HG03469 (cell line): ENCODE measurements around the gene COL16A1.

Experiments
- ATAC-seq: cut with Tn5 transposase; IDR thresholded peaks from one replicate; pipeline ENCODE4 v1.9.1; 2021; ENCODE audit warnings: mild to moderate bottlenecking, moderate library complexity, moderate number of reproducible peaks; ENCODE audit not compliant: unreplicated experiment

Gene COL16A1

GRCh38 chr1:31689854-31690253, 14.0 kb downstream of the COL16A1 start:
- ATAC-seq: no peak

- no peak for ATAC-seq
Observed at GRCh38 chr1:31689379-31689778, 14.4 kb downstream of the COL16A1 start.

- no peak for ATAC-seq
Observed at GRCh38 chr1:31688233-31688918, 15.4 kb downstream of the COL16A1 start.

- no peak for ATAC-seq
Observed at GRCh38 chr1:31687601-31688000, 16.2 kb downstream of the COL16A1 start.

- ATAC-seq: no peak
Observed at GRCh38 chr1:31685795-31686194, 18.0 kb downstream of the COL16A1 start.

GRCh38 chr1:31683997-31684396, 19.8 kb downstream of the COL16A1 start:
- no peak for ATAC-seq

- ATAC-seq: no peak
Observed at GRCh38 chr1:31681415-31681814, 22.4 kb downstream of the COL16A1 start.

- ATAC-seq: no peak
Observed at GRCh38 chr1:31679676-31680230, 24.1 kb downstream of the COL16A1 start.

- no peak for ATAC-seq
Observed at GRCh38 chr1:31679091-31679490, 24.7 kb downstream of the COL16A1 start.

- no peak for ATAC-seq
Observed at GRCh38 chr1:31678681-31679080, 25.1 kb downstream of the COL16A1 start.

- no peak for ATAC-seq
Observed at GRCh38 chr1:31677949-31678348, 25.9 kb downstream of the COL16A1 start.

- no peak for ATAC-seq
Observed at GRCh38 chr1:31677401-31677800, 26.4 kb downstream of the COL16A1 start.

- ATAC-seq: no peak
Observed at GRCh38 chr1:31675756-31676155, 28.1 kb downstream of the COL16A1 start.

- no peak for ATAC-seq
Observed at GRCh38 chr1:31675161-31675560, 28.7 kb downstream of the COL16A1 start.

- no peak for ATAC-seq
Observed at GRCh38 chr1:31674626-31675025, 29.2 kb downstream of the COL16A1 start.

GRCh38 chr1:31673433-31673832, 30.4 kb downstream of the COL16A1 start:
- ATAC-seq: no peak

GRCh38 chr1:31672986-31673385, 30.8 kb downstream of the COL16A1 start:
- ATAC-seq: no peak

GRCh38 chr1:31671561-31672201, 32.1 kb downstream of the COL16A1 start:
- ATAC-seq: no peak

- ATAC-seq: no peak
Observed at GRCh38 chr1:31671147-31671546, 32.7 kb downstream of the COL16A1 start.

GRCh38 chr1:31670593-31670964, 33.2 kb downstream of the COL16A1 start:
- no peak for ATAC-seq

GRCh38 chr1:31669786-31670592, 33.8 kb downstream of the COL16A1 start:
- ATAC-seq: no peak

GRCh38 chr1:31669433-31669785, 34.4 kb downstream of the COL16A1 start:
- ATAC-seq: no peak
